Activated B cell treated with CpG ODN at 0.5 μM for 24 hours (primary cell): ENCODE data around the gene FAM114A1. TPM values are rescaled to one million over a fixed set of nuclear protein-coding genes. Genes with fewer than 3 reads are reported as not detected.
A peak's percentile ranks its signal among the peaks of the same experiment; 100 is the strongest.
"Not testable (repeated sequence)": the region's sequence is repeated elsewhere in the genome, so short reads cannot be mapped to it uniquely, and the experiment has no call there.

Experiments used
- ATAC-seq: fragments of 200-7000 bp; cut with Tn5 transposase; one replicate; pipeline ENCODE4 v1.10.0; 2021; ENCODE audit warnings: low read depth, mild to moderate bottlenecking, moderate library complexity
- CTCF ChIA-PET: fragments of 350-600 bp; sonication (Branson Sonifier 250); formaldehyde crosslinking; loops from one replicate; lab custom pipeline; 2021; ENCODE audit warnings: antibody characterized with exemption; lab: Charles Lee
- POLR2A ChIA-PET: fragments of 350-600 bp; sonication (Branson Sonifier 250); formaldehyde crosslinking; loops from one replicate; lab custom pipeline; 2021; ENCODE audit warnings: antibody characterized with exemption; lab: Charles Lee
- DNase-seq: peaks from one replicate; pipeline ENCODE4 v3.0.0; 2022
- H3K27ac Mint-ChIP-seq: one replicate; pipeline ENCODE4 v1.8.0; 2020; ENCODE audit warnings: mixed read lengths
- H3K27me3 Mint-ChIP-seq: one replicate; pipeline ENCODE4 v1.8.0; 2021; ENCODE audit warnings: mixed read lengths
- H3K36me3 Mint-ChIP-seq: one replicate; pipeline ENCODE4 v1.8.0; 2021; ENCODE audit warnings: low read depth, mixed read lengths
- H3K4me1 Mint-ChIP-seq: one replicate; pipeline ENCODE4 v1.8.0; 2021; ENCODE audit warnings: mixed read lengths
- H3K4me3 Mint-ChIP-seq: one replicate; pipeline ENCODE4 v1.8.0; 2020; ENCODE audit warnings: mild to moderate bottlenecking, mixed read lengths
- H3K9me3 Mint-ChIP-seq: one replicate; pipeline ENCODE4 v1.8.0; 2020; ENCODE audit warnings: mixed read lengths
- CTCF ChIP-seq: fragments of 200-600 bp; IDR thresholded peaks from one replicate; pipeline ENCODE4 v1.8.0; 2022; ENCODE audit warnings: antibody characterized with exemption, mild to moderate bottlenecking
- intact Hi-C: fragments of 100-400 bp; cut with micrococcal nuclease; formaldehyde crosslinking; loops from one replicate; pipeline ENCODE4 v1.15.1; 2024
- total RNA-seq: library from RNA; stranded (reverse); gene quantifications from 2 replicates; pipeline ENCODE4 v1.2.3, GENCODE V29; 2022

Gene FAM114A1
- total RNA-seq, 1 donor from 2014 or later: 3.3 TPM

DNA sequence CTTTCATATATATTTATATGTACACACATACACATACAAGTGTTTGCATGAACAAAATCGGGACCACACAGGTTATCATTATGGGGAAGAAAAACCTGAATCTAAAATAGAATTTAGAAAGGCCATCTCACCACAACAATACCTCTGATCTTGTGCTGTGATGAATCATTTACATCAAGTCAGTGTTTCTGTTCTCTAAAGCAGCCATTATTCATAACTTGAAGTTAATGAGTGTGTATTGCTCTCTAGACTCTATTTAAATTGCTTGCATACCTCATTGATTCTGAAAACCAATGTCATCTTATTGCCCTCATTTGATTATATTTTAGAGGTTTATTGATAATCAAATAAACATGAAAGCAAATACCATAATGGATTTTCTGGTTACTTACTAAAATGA, 71.6 kb downstream of the FAM114A1 start:
- ChIA-PET POLR2A (no interaction called here), CTCF (interaction anchor here (0.6 kb wide), 1 partner anchor 179 kb away, joined by 3 read pairs; no protein-coding TSS in a partner anchor)
- intact Hi-C loops: no loop called here
- DNase-seq (no peak), ATAC-seq (peak; percentile 45)
- Mint-ChIP-seq H3K4me3 (no peak overlapping the region), H3K27ac (no peak overlapping the region), H3K9me3 (no peaks in the 10 kb centered on the region), H3K36me3 (no peaks in the 10 kb centered on the region), H3K4me1 (peaks cover 15% of the 10 kb centered on the region), H3K27me3 (no peaks in the 10 kb centered on the region)
- TF ChIP-seq CTCF: no peak

GRCh38 chr4:38940476-38940875, 72.9 kb downstream of the FAM114A1 start:
- ChIA-PET POLR2A (no interaction called here), CTCF (no interaction called here)
- intact Hi-C loops: no loop called here
- no peak for TF ChIP-seq CTCF
- ATAC-seq: no peak
- Mint-ChIP-seq H3K27me3 (no peaks in the 10 kb centered on the region), H3K4me3 (no peak overlapping the region), H3K4me1 (peaks cover 15% of the 10 kb centered on the region), H3K27ac (no peak overlapping the region), H3K36me3 (no peaks in the 10 kb centered on the region), H3K9me3 (no peaks in the 10 kb centered on the region)
- DNase-seq: no peak

- peaks cover 18% of the 10 kb centered on the region for H3K4me1 Mint-ChIP-seq
- ATAC-seq, H3K9me3 Mint-ChIP-seq, H3K4me3 Mint-ChIP-seq, DNase-seq, CTCF ChIA-PET, H3K27me3 Mint-ChIP-seq, intact Hi-C loops, H3K36me3 Mint-ChIP-seq, H3K27ac Mint-ChIP-seq: not testable (repeated sequence)
- POLR2A ChIA-PET: interaction anchor here (1.0 kb wide), 1 partner anchor 102 kb away, joined by 3 read pairs; no protein-coding TSS in a partner anchor
Measured at GRCh38 chr4:38941906-38942305, 74.3 kb downstream of the FAM114A1 start.

GRCh38 chr4:38943343-38943742, 75.7 kb downstream of the FAM114A1 start:
- no peaks in the 10 kb centered on the region for H3K36me3 Mint-ChIP-seq
- H3K27ac Mint-ChIP-seq: no peak overlapping the region
- no peaks in the 10 kb centered on the region for H3K27me3 Mint-ChIP-seq
- peaks cover 21% of the 10 kb centered on the region for H3K4me1 Mint-ChIP-seq
- H3K9me3 Mint-ChIP-seq: no peaks in the 10 kb centered on the region
- no peak overlapping the region for H3K4me3 Mint-ChIP-seq
- intact Hi-C loops: no loop called here
- ATAC-seq: no peak
- POLR2A ChIA-PET: interaction anchor here (0.7 kb wide), 1 partner anchor 10 kb away, joined by 5 read pairs; no protein-coding TSS in a partner anchor
- TF ChIP-seq CTCF: no peak
- no peak for DNase-seq
- CTCF ChIA-PET: no interaction called here

DNA sequence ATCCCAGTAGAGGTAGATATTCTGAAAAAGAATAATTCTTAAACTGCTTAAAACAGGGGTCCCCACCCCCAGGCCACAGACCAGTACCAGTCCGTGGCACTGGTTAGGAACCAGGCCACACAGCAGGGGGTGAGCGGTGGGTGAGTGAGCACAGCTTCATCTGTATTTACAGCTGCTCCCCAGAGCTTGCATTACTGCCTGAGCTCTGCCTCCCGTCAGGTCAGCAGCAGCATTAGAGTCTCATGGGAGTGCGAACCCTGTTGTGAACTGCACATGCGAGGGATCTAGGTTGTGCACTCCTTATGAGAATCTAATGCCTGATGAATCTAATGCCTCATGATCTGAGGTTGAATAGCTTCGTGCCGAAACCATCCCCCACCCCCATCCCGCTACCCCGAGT, 76.8 kb downstream of the FAM114A1 start:
- Mint-ChIP-seq H3K4me3 (no peak overlapping the region), H3K9me3 (no peaks in the 10 kb centered on the region), H3K27me3 (no peaks in the 10 kb centered on the region), H3K36me3 (no peaks in the 10 kb centered on the region), H3K27ac (no peak overlapping the region), H3K4me1 (peaks cover 14% of the 10 kb centered on the region)
- TF ChIP-seq CTCF: no peak
- intact Hi-C loops: no loop called here
- DNase-seq: no peak
- ATAC-seq: no peak
- CTCF ChIA-PET: no interaction called here
- POLR2A ChIA-PET: no interaction called here

- TF ChIP-seq CTCF: no peak
- Mint-ChIP-seq H3K36me3 (no peaks in the 10 kb centered on the region), H3K27ac (no peak overlapping the region), H3K4me3 (no peak overlapping the region), H3K9me3 (no peaks in the 10 kb centered on the region), H3K27me3 (no peaks in the 10 kb centered on the region), H3K4me1 (peaks cover 8% of the 10 kb centered on the region)
- DNase-seq (no peak), ATAC-seq (no peak)
- ChIA-PET POLR2A (no interaction called here), CTCF (no interaction called here)
- intact Hi-C loops: no loop called here
Measured at GRCh38 chr4:38946919-38947318, 79.3 kb downstream of the FAM114A1 start.
